ENCODE results near the gene NTNG2. TPM values are rescaled to one million over a fixed set of nuclear protein-coding genes. Genes with fewer than 3 reads are reported as not detected.

The NTNG2 gene
- total and polyA plus RNA-seq, 9 donors, result 0.23 to 1.3 (median 0.56) TPM

GRCh38 chr9:132199056-132199455 lies 37.2 kb downstream of the NTNG2 start:
- Histone ChIP-seq H3K36me3 (ENCODE audit: control insufficient read depth, insufficient read depth, low read length) (no peaks in the 10 kb centered on the region), H3K4me1 (ENCODE audit: control insufficient read depth, insufficient read depth, low read length) (no peaks in the 10 kb centered on the region), H3K27ac (ENCODE audit: low read length) (no peak overlapping the region), H3K9me3 (replicated peaks; ENCODE audit: control insufficient read depth, low read depth, low read length) (no peaks in the 10 kb centered on the region), H3K4me3 (ENCODE audit: low read length) (no peak overlapping the region), H3K27me3 (ENCODE audit: control insufficient read depth, insufficient read depth, low read length) (peaks cover 22% of the 10 kb centered on the region)
- 80% methylated on average over 2 of the region's 4 CpGs for WGBS (ENCODE audit: insufficient coverage)
- DNase-seq, result no peak

GRCh38 chr9:132200706-132201105 lies 38.8 kb downstream of the NTNG2 start:
- peaks cover 25% of the 10 kb centered on the region for H3K27me3 ChIP-seq (ENCODE audit: control insufficient read depth, insufficient read depth, low read length)
- WGBS (ENCODE audit: insufficient coverage), result 58% methylated on average over 2 of the region's 4 CpGs

GRCh38 chr9:132201139-132201538 lies 39.3 kb downstream of the NTNG2 start:
- DNase-seq, result no peak
- H3K4me3 ChIP-seq (ENCODE audit: low read length), result no peak overlapping the region
- no peaks in the 10 kb centered on the region for H3K36me3 ChIP-seq (ENCODE audit: control insufficient read depth, insufficient read depth, low read length)
- H3K27ac ChIP-seq (ENCODE audit: low read length), result no peak overlapping the region
- 80% methylated on average over 2 of the region's 12 CpGs for WGBS (ENCODE audit: insufficient coverage)
- peaks cover 4% of the 10 kb centered on the region for H3K9me3 ChIP-seq (replicated peaks; ENCODE audit: control insufficient read depth, low read depth, low read length)
- peaks cover 25% of the 10 kb centered on the region for H3K27me3 ChIP-seq (ENCODE audit: control insufficient read depth, insufficient read depth, low read length)
- H3K4me1 ChIP-seq (ENCODE audit: control insufficient read depth, insufficient read depth, low read length), result no peaks in the 10 kb centered on the region

More at GRCh38 chr9:132200706-132201105, 38.8 kb downstream of the NTNG2 start:
- Histone ChIP-seq H3K27ac (ENCODE audit: low read length) (no peak overlapping the region), H3K36me3 (ENCODE audit: control insufficient read depth, insufficient read depth, low read length) (no peaks in the 10 kb centered on the region), H3K9me3 (replicated peaks; ENCODE audit: control insufficient read depth, low read depth, low read length) (peaks cover 4% of the 10 kb centered on the region), H3K4me1 (ENCODE audit: control insufficient read depth, insufficient read depth, low read length) (no peaks in the 10 kb centered on the region), H3K4me3 (ENCODE audit: low read length) (no peak overlapping the region)
- no peak for DNase-seq

GRCh38 chr9:132201780-132202703 lies 40.2 kb downstream of the NTNG2 start:
- WGBS (ENCODE audit: insufficient coverage), result 51% methylated on average over 12 of the region's 21 CpGs

GRCh38 chr9:132204883-132205282 lies 43.0 kb downstream of the NTNG2 start:
- H3K9me3 ChIP-seq (replicated peaks; ENCODE audit: control insufficient read depth, low read depth, low read length), result peaks cover 4% of the 10 kb centered on the region
- peaks cover 24% of the 10 kb centered on the region for H3K27me3 ChIP-seq (ENCODE audit: control insufficient read depth, insufficient read depth, low read length)
- WGBS (ENCODE audit: insufficient coverage), result 94% methylated on average over 2 of the region's 3 CpGs
- H3K4me1 ChIP-seq (ENCODE audit: control insufficient read depth, insufficient read depth, low read length), result no peaks in the 10 kb centered on the region
- H3K36me3 ChIP-seq (ENCODE audit: control insufficient read depth, insufficient read depth, low read length), result no peaks in the 10 kb centered on the region
- H3K4me3 ChIP-seq (ENCODE audit: low read length), result no peak overlapping the region
- H3K27ac ChIP-seq (ENCODE audit: low read length), result no peak overlapping the region
- DNase-seq, result no peak

More at GRCh38 chr9:132201780-132202703, 40.2 kb downstream of the NTNG2 start:
- Histone ChIP-seq H3K27me3 (ENCODE audit: control insufficient read depth, insufficient read depth, low read length) (peaks cover 25% of the 10 kb centered on the region), H3K9me3 (replicated peaks; ENCODE audit: control insufficient read depth, low read depth, low read length) (peaks cover 4% of the 10 kb centered on the region), H3K4me1 (ENCODE audit: control insufficient read depth, insufficient read depth, low read length) (no peaks in the 10 kb centered on the region), H3K36me3 (ENCODE audit: control insufficient read depth, insufficient read depth, low read length) (no peaks in the 10 kb centered on the region), H3K27ac (ENCODE audit: low read length) (no peak overlapping the region), H3K4me3 (ENCODE audit: low read length) (no peak overlapping the region)
- DNase-seq, result no peak

- WGBS (ENCODE audit: insufficient coverage), result 59% methylated on average over 14 of the region's 14 CpGs
These were observed 45.4 kb downstream of the NTNG2 start for GRCh38 chr9:132207215-132207614.

GRCh38 chr9:132207839-132208615 lies 46.2 kb downstream of the NTNG2 start:
- H3K4me1 ChIP-seq (ENCODE audit: control insufficient read depth, insufficient read depth, low read length), result no peaks in the 10 kb centered on the region
- peaks cover 4% of the 10 kb centered on the region for H3K9me3 ChIP-seq (replicated peaks; ENCODE audit: control insufficient read depth, low read depth, low read length)
- no peaks in the 10 kb centered on the region for H3K36me3 ChIP-seq (ENCODE audit: control insufficient read depth, insufficient read depth, low read length)
- H3K4me3 ChIP-seq (ENCODE audit: low read length), result no peak overlapping the region
- H3K27ac ChIP-seq (ENCODE audit: low read length), result no peak overlapping the region
- WGBS (ENCODE audit: insufficient coverage), result 74% methylated on average over 15 of the region's 16 CpGs
- peaks cover 14% of the 10 kb centered on the region for H3K27me3 ChIP-seq (ENCODE audit: control insufficient read depth, insufficient read depth, low read length)
- no peak for DNase-seq

More at GRCh38 chr9:132207215-132207614, 45.4 kb downstream of the NTNG2 start:
- Histone ChIP-seq H3K27me3 (ENCODE audit: control insufficient read depth, insufficient read depth, low read length) (peaks cover 12% of the 10 kb centered on the region), H3K36me3 (ENCODE audit: control insufficient read depth, insufficient read depth, low read length) (no peaks in the 10 kb centered on the region), H3K27ac (ENCODE audit: low read length) (no peak overlapping the region), H3K4me3 (ENCODE audit: low read length) (no peak overlapping the region), H3K4me1 (ENCODE audit: control insufficient read depth, insufficient read depth, low read length) (no peaks in the 10 kb centered on the region), H3K9me3 (replicated peaks; ENCODE audit: control insufficient read depth, low read depth, low read length) (peaks cover 4% of the 10 kb centered on the region)
- DNase-seq, result no peak

GRCh38 chr9:132209228-132209627 lies 47.4 kb downstream of the NTNG2 start:
- Histone ChIP-seq H3K27me3 (ENCODE audit: control insufficient read depth, insufficient read depth, low read length) (peaks cover 10% of the 10 kb centered on the region), H3K9me3 (replicated peaks; ENCODE audit: control insufficient read depth, low read depth, low read length) (peaks cover 4% of the 10 kb centered on the region), H3K4me3 (ENCODE audit: low read length) (no peak overlapping the region), H3K27ac (ENCODE audit: low read length) (no peak overlapping the region), H3K4me1 (ENCODE audit: control insufficient read depth, insufficient read depth, low read length) (peaks cover 7% of the 10 kb centered on the region), H3K36me3 (ENCODE audit: control insufficient read depth, insufficient read depth, low read length) (no peaks in the 10 kb centered on the region)
- no peak for DNase-seq
- WGBS (ENCODE audit: insufficient coverage), result 71% methylated on average over 30 of the region's 30 CpGs

GRCh38 chr9:132210472-132211145 lies 48.8 kb downstream of the NTNG2 start:
- no peaks in the 10 kb centered on the region for H3K36me3 ChIP-seq (ENCODE audit: control insufficient read depth, insufficient read depth, low read length)
- H3K4me1 ChIP-seq (ENCODE audit: control insufficient read depth, insufficient read depth, low read length), result peaks cover 10% of the 10 kb centered on the region
- peaks cover 9% of the 10 kb centered on the region for H3K27me3 ChIP-seq (ENCODE audit: control insufficient read depth, insufficient read depth, low read length)
- no peaks in the 10 kb centered on the region for H3K9me3 ChIP-seq (replicated peaks; ENCODE audit: control insufficient read depth, low read depth, low read length)
- no peak overlapping the region for H3K4me3 ChIP-seq (ENCODE audit: low read length)
- no peak for DNase-seq
- H3K27ac ChIP-seq (ENCODE audit: low read length), result no peak overlapping the region
- 73% methylated on average over 10 of the region's 14 CpGs for WGBS (ENCODE audit: insufficient coverage)
